ENCODE measurements around the gene MED8. TPM values are rescaled to one million over a fixed set of nuclear protein-coding genes. Genes with fewer than 3 reads are reported as not detected.

The MED8 gene
- total RNA-seq, 1 experiment from 2014 or later, result 61.6 TPM

DNA sequence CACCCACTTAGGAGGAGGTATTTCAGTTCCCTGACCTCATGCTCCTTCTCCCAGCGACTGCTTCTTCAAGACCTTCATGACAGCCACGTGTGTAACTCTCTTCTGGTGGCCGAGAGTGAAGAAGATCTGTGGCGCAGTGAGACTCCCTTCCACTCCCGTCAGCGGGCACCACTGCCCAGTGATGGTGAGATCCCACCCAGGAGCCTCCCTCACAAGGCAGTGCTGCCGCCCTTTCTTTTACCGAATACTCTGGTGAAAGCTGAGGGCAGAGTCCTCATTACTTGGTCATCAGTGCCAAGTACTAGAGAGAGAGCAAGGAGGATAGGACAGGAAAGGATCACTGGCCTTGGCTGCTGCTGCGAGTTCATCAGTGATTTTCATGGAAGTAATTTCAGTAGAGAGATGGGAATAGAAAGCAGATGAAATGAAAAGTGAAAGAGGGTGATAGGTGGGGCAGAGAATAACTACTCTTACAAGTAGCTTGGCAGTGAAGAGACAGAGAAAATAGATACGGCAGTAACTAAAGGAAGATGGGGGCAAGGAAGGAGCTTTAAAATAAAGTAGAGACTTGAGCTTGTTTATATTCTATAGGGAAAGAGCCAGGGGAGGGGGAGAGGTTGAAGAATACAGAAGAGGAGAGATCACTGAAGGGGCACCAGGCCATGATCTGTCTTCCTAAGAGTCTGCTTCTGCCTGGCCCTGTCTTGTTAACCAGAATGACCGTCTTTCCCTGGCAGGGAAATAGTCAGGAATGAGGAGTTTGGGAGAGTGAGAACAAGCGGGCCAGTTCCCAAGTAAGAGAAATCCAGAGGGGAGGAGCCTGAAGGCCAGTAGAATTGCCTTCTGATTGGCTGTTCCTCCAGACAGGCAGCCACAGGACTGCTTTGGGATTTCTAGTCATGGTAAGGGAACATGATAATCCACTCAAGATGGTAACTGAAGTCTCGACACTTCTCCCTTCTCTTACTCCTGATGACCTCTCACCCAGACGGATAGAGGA is 45.8 kb upstream of the MED8 start:
- no peaks in the 10 kb centered on the region for H3K4me1 Mint-ChIP-seq (ENCODE audit: insufficient read depth, unreplicated experiment)
- POLR2A ChIA-PET, result interaction anchor here (0.6 to 1.7 kb wide), 2 partner anchors 19 to 125 kb away, joined by 3 to 6 read pairs; partner anchors contain the start of gene HYI
- TF ChIP-seq, protein P1, sequence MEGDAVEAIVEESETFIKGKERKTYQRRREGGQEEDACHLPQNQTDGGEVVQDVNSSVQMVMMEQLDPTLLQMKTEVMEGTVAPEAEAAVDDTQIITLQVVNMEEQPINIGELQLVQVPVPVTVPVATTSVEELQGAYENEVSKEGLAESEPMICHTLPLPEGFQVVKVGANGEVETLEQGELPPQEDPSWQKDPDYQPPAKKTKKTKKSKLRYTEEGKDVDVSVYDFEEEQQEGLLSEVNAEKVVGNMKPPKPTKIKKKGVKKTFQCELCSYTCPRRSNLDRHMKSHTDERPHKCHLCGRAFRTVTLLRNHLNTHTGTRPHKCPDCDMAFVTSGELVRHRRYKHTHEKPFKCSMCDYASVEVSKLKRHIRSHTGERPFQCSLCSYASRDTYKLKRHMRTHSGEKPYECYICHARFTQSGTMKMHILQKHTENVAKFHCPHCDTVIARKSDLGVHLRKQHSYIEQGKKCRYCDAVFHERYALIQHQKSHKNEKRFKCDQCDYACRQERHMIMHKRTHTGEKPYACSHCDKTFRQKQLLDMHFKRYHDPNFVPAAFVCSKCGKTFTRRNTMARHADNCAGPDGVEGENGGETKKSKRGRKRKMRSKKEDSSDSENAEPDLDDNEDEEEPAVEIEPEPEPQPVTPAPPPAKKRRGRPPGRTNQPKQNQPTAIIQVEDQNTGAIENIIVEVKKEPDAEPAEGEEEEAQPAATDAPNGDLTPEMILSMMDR (IDR thresholded peaks at IDR 0.05; ENCODE audit: unreplicated experiment), result no peak
- no peak overlapping the region for H3K27ac Mint-ChIP-seq (ENCODE audit: low read depth, unreplicated experiment)
- H3K9me3 Mint-ChIP-seq (ENCODE audit: unreplicated experiment), result no peaks in the 10 kb centered on the region
- intact Hi-C loops (cut with micrococcal nuclease), result no loop called here
- CTCF ChIA-PET, result interaction anchor here (0.9 kb wide), 1 partner anchor 12 kb away, joined by 3 read pairs; no protein-coding TSS in a partner anchor
- H3K4me3 Mint-ChIP-seq (ENCODE audit: unreplicated experiment), result no peak overlapping the region
- H3K27me3 Mint-ChIP-seq (ENCODE audit: insufficient read depth, unreplicated experiment), result no peaks in the 10 kb centered on the region
- no peak for DNase-seq (ENCODE audit: unreplicated experiment)
- H3K36me3 Mint-ChIP-seq (ENCODE audit: insufficient read depth, unreplicated experiment), result peaks cover 61% of the 10 kb centered on the region
- BruUV-seq (replicated peaks), result no TSS peak

DNA sequence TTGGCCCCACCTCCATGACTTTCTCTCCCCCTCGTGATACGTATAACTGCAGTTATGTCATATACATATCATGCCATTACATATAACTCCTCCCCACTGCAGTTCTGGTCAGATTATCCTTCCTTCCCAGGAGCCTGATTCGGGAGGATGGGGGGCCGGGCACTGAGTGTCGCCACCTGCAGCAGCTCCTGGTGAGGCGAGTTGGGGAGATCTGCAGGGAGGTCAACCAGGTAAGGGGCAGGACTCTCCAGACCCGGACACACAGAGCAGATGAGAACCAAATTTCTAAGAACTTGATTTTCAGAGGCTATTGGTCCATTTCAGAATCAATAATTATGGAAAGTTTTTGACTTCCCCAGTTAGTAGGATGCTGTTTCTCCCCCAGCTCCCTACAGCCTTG is 44.7 kb upstream of the MED8 start:
- Mint-ChIP-seq H3K36me3 (ENCODE audit: insufficient read depth, unreplicated experiment) (peaks cover 73% of the 10 kb centered on the region), H3K27ac (ENCODE audit: low read depth, unreplicated experiment) (no peak overlapping the region), H3K4me1 (ENCODE audit: insufficient read depth, unreplicated experiment) (no peaks in the 10 kb centered on the region), H3K4me3 (ENCODE audit: unreplicated experiment) (no peak overlapping the region), H3K9me3 (ENCODE audit: unreplicated experiment) (no peaks in the 10 kb centered on the region), H3K27me3 (ENCODE audit: insufficient read depth, unreplicated experiment) (no peaks in the 10 kb centered on the region)
- ChIA-PET POLR2A (interaction anchor here (1.7 kb wide), 1 partner anchor 20 kb away, joined by 6 read pairs; the partner anchor contains the start of gene HYI), CTCF (no interaction called here)
- intact Hi-C loops (cut with micrococcal nuclease), result no loop called here
- TF ChIP-seq, protein P1 (IDR thresholded peaks at IDR 0.05; ENCODE audit: unreplicated experiment), result no peak
- BruUV-seq (replicated peaks), result no TSS peak
- DNase-seq (ENCODE audit: unreplicated experiment), result no peak

DNA sequence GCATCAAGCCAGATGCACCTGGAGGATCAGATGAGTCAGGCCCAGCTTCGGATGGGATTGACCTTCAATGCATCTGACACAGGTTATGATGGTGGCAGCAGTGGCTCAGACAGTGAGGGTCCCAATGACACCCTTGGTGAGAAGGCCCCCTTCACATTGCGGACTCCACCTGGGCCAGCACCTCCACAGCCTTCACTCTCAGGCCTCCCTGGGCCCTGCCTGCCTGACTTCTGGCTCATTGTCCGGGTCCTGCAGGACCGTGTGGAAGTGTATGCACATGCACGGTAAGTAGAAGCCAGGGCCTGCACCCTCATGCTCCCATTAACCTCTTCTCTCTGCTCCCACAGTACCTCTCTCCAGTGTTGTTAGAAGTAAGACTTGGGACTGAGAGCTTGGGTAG is 43.3 kb upstream of the MED8 start:
- H3K36me3 Mint-ChIP-seq (ENCODE audit: insufficient read depth, unreplicated experiment), result peaks cover 77% of the 10 kb centered on the region
- no peak overlapping the region for H3K4me3 Mint-ChIP-seq (ENCODE audit: unreplicated experiment)
- POLR2A ChIA-PET, result no interaction called here
- no TSS peak for BruUV-seq (replicated peaks)
- CTCF ChIA-PET, result interaction anchor here (0.5 to 1.1 kb wide), 2 partner anchors 196 to 501 kb away, joined by 3 to 5 read pairs; no protein-coding TSS in a partner anchor
- H3K9me3 Mint-ChIP-seq (ENCODE audit: unreplicated experiment), result no peaks in the 10 kb centered on the region
- no peaks in the 10 kb centered on the region for H3K27me3 Mint-ChIP-seq (ENCODE audit: insufficient read depth, unreplicated experiment)
- DNase-seq (ENCODE audit: unreplicated experiment), result no peak
- TF ChIP-seq, protein P1 (IDR thresholded peaks at IDR 0.05; ENCODE audit: unreplicated experiment), result no peak
- H3K27ac Mint-ChIP-seq (ENCODE audit: low read depth, unreplicated experiment), result no peak overlapping the region
- no peaks in the 10 kb centered on the region for H3K4me1 Mint-ChIP-seq (ENCODE audit: insufficient read depth, unreplicated experiment)
- intact Hi-C loops (cut with micrococcal nuclease), result no loop called here

DNA sequence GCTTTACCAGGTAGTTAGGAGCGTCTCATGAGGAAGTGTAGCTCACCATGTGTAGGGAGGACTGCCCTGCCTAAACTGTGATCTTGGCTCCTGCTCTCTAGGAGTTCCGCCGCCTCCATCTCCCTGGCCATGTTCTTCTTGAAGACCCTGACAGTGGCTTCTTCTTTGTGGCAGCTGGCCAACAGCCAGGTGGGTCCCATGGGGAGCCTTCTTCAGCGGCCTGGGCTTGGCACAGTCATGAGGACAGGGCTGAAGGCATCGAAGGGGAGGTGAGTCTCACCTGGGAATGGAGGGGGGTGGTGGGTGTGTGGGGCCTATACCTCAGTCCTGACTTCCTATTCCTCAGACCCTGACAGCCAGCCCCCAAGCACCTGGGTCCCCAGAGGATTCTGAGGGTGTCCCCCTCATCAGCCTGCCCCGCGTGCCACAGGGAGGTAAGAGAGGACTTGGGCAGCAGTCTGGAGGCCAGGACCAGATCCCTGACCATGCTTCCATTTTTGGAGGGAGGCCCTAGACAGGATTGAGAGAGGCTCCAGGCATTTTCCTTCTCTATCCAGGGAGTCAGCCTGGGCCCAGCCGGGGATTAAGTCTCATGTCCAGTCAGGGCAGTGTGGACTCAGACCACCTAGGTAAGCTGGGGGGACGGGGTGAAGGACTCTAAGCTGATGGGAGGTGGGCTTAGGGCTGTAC is 42.7 kb upstream of the MED8 start:
- BruUV-seq (replicated peaks), result no TSS peak
- H3K9me3 Mint-ChIP-seq (ENCODE audit: unreplicated experiment), result no peaks in the 10 kb centered on the region
- H3K4me1 Mint-ChIP-seq (ENCODE audit: insufficient read depth, unreplicated experiment), result no peaks in the 10 kb centered on the region
- POLR2A ChIA-PET, result interaction anchor here (0.9 kb wide), 1 partner anchor 12 kb away, joined by 3 read pairs; no protein-coding TSS in a partner anchor
- no peak overlapping the region for H3K27ac Mint-ChIP-seq (ENCODE audit: low read depth, unreplicated experiment)
- TF ChIP-seq, protein P1 (IDR thresholded peaks at IDR 0.05; ENCODE audit: unreplicated experiment), result no peak
- no peak overlapping the region for H3K4me3 Mint-ChIP-seq (ENCODE audit: unreplicated experiment)
- no peaks in the 10 kb centered on the region for H3K27me3 Mint-ChIP-seq (ENCODE audit: insufficient read depth, unreplicated experiment)
- no peak for DNase-seq (ENCODE audit: unreplicated experiment)
- peaks cover 77% of the 10 kb centered on the region for H3K36me3 Mint-ChIP-seq (ENCODE audit: insufficient read depth, unreplicated experiment)
- CTCF ChIA-PET, result interaction anchor here (1.1 kb wide), 1 partner anchor 195 kb away, joined by 3 read pairs; no protein-coding TSS in a partner anchor
- intact Hi-C loops (cut with micrococcal nuclease), result no loop called here
